HepG2 (cell line): Measurements from ENCODE around the gene HPCAL1. TPM values are rescaled to one million over a fixed set of nuclear protein-coding genes. Genes with fewer than 3 reads are reported as not detected.

Experiments
- ATAC-seq: fragments of 200-7000 bp; cut with Tn5 transposase; 3 replicates; pipeline ENCODE4 v1.9.1; 2020; ENCODE audit warnings: mild to moderate bottlenecking, moderate library complexity
- BruUV-seq: library from RNA; stranded (reverse); fragments of 400-500 nt; replicated peaks from 2 replicates; lab custom pipeline; 2021; lab: Mats Ljungman, UMichigan
- CTCF ChIA-PET: fragments of 300-600 bp; formaldehyde crosslinking; extraction: SDS; loops from one replicate; lab custom pipeline; 2021; ENCODE audit warnings: low total read pairs, inconsistent platforms, low intra/inter-chr PET ratio; lab: Yijun Ruan, JAX
- POLR2A ChIA-PET: fragments of 350-600 bp; sonication (Branson Sonifier 250); formaldehyde crosslinking; loops from one replicate; lab custom pipeline; 2020; ENCODE audit warnings: antibody characterized with exemption, inconsistent platforms; lab: Yijun Ruan, JAX
- DNase-seq: peaks from one replicate; pipeline ENCODE4 v3.0.0-alpha.2; 2015; ENCODE audit warnings: low spot score
- FAIRE-seq: peaks from 3 replicates; lab custom pipeline; 2011; peaks lifted over from hg19 to GRCh38; lab: Jason Lieb, UNC
- H2AFZ ChIP-seq: one replicate; pipeline ENCODE4 v1.6.1; 2011; ENCODE audit warnings: low read length, inconsistent platforms
- H3K27ac ChIP-seq: fragments of 300-600 bp; 3 replicates; pipeline ENCODE4 v1.8.0; 2011; ENCODE audit warnings: mixed run types, mild to moderate bottlenecking, mixed read lengths, low read length, inconsistent platforms; ENCODE audit not compliant: insufficient read depth; ENCODE audit errors: extremely low read length
- H3K27me3 ChIP-seq, 2 experiments: fragments of 200-600 bp in 1 of 2; 2 replicates in 1 of 2; 3 replicates in 1 of 2; pipeline versions ENCODE4 v1.6.0 to v1.8.0; 2011; ENCODE audit warnings: low read length in 2 of 2, mild to moderate bottlenecking in 2 of 2, moderate library complexity in 2 of 2, inconsistent platforms in 1 of 2; ENCODE audit not compliant: insufficient read depth in 2 of 2, control insufficient read depth in 1 of 2
- H3K36me3 ChIP-seq, 2 experiments: fragments of 200-600 bp in 1 of 2; replicated peaks in 1 of 2; 2 replicates in 1 of 2; 3 replicates in 1 of 2; pipeline versions ENCODE4 v1.5.1 to v1.8.0; 2011; ENCODE audit warnings: low read length in 2 of 2, inconsistent platforms in 1 of 2; ENCODE audit not compliant: insufficient read depth in 2 of 2, control insufficient read depth in 1 of 2
- H3K4me1 ChIP-seq: 2 replicates; pipeline ENCODE4 v1.5.1; 2012; ENCODE audit warnings: low read length, inconsistent platforms; ENCODE audit not compliant: insufficient read depth
- H3K4me2 ChIP-seq: 2 replicates; pipeline ENCODE4 v1.6.0; 2011; ENCODE audit warnings: low read depth, low read length, inconsistent platforms
- H3K4me3 ChIP-seq, 3 experiments: fragments of 200-600 bp in 1 of 3; sonication (generic), shearing (Covaris generic) in 1 of 3; replicated peaks in 1 of 3; 2 replicates each; pipeline ENCODE4 v1.5.1; 2011 to 2016; ENCODE audit warnings: low read length in 3 of 3, inconsistent platforms in 2 of 3, low read depth in 2 of 3, mild to moderate bottlenecking in 2 of 3, control low read depth in 1 of 3, mixed read lengths in 1 of 3; ENCODE audit not compliant: insufficient read depth in 1 of 3
- H3K79me2 ChIP-seq: one replicate; pipeline ENCODE4 v1.6.1; 2011; ENCODE audit warnings: low read length, inconsistent platforms; ENCODE audit not compliant: insufficient read depth
- H3K9ac ChIP-seq: 2 replicates; pipeline ENCODE4 v1.6.0; 2011; ENCODE audit warnings: mild to moderate bottlenecking, low read depth, low read length, inconsistent platforms; ENCODE audit not compliant: insufficient read depth
- H3K9me3 ChIP-seq: 2 replicates; pipeline ENCODE4 v1.5.1; 2012; ENCODE audit warnings: mild to moderate bottlenecking, low read length
- H4K20me1 ChIP-seq: 2 replicates; pipeline ENCODE4 v1.6.0; 2011; ENCODE audit warnings: inconsistent platforms, mild to moderate bottlenecking, low read length, moderate library complexity; ENCODE audit not compliant: insufficient read depth
- AHR ChIP-seq: IDR thresholded peaks from 2 replicates; pipeline ENCODE4 v1.6.1; 2018; ENCODE audit warnings: missing genetic modification reagents, missing compliant biosample characterization
- ATF4 ChIP-seq, 2 experiments: fragments of 450-650 bp in 1 of 2; sonication (generic) in 1 of 2; formaldehyde crosslinking; IDR thresholded peaks; 2 replicates each; pipeline versions ENCODE4 v1.5.0 to v1.8.0; 2020 to 2022; ENCODE audit warnings: mild to moderate bottlenecking in 1 of 2, missing genetic modification reagents in 1 of 2
- BCL6 ChIP-seq: IDR thresholded peaks from 2 replicates; pipeline ENCODE4 v1.6.1; 2016; ENCODE audit warnings: missing genetic modification reagents, missing compliant biosample characterization
- MED13 ChIP-seq: sonication (generic); formaldehyde crosslinking; IDR thresholded peaks from 2 replicates; pipeline ENCODE4 v1.5.0; 2020; ENCODE audit warnings: missing genetic modification reagents
- MXD3 ChIP-seq: IDR thresholded peaks from 2 replicates; pipeline ENCODE4 v1.6.1; 2016; ENCODE audit warnings: mild to moderate bottlenecking, missing biosample characterization, missing genetic modification reagents
- PRDM10 ChIP-seq: sonication (generic); formaldehyde crosslinking; IDR thresholded peaks from 2 replicates; pipeline ENCODE4 v1.4.0; 2020; ENCODE audit warnings: low read depth, missing genetic modification reagents
- SP5 ChIP-seq: IDR thresholded peaks from 2 replicates; pipeline ENCODE4 v1.6.1; 2016; ENCODE audit warnings: low read depth, borderline replicate concordance
- TCF7L2 ChIP-seq: IDR thresholded peaks from 2 replicates; pipeline ENCODE4 v1.6.1; 2011; ENCODE audit warnings: mild to moderate bottlenecking, low read depth, low read length, moderate library complexity
- ZNF256 ChIP-seq: sonication (generic); formaldehyde crosslinking; conservative IDR thresholded peaks from 2 replicates; pipeline ENCODE4 v1.4.0; 2020; ENCODE audit warnings: missing genetic modification reagents
- ZNF292 ChIP-seq: sonication (generic); formaldehyde crosslinking; IDR thresholded peaks from 2 replicates; pipeline ENCODE4 v1.8.1; 2022; ENCODE audit warnings: mild to moderate bottlenecking, low read depth, missing genetic modification reagents, borderline replicate concordance
- ZNF510 ChIP-seq: sonication (generic); formaldehyde crosslinking; IDR thresholded peaks from 2 replicates; pipeline ENCODE4 v1.4.0; 2020; ENCODE audit warnings: low read depth, mild to moderate bottlenecking, missing genetic modification reagents
- WGBS: methylation state at CpG from one replicate; pipeline ENCODE4 v1.1.6; 2017; ENCODE audit warnings: low lambda C conversion rate; 5-methylcytosine and 5-hydroxymethylcytosine counted together
- in situ Hi-C: cut with HindIII; loops from 2 replicates; pipeline ENCODE4 v1.10.0; 2017; ENCODE audit warnings: low pct_unique_long_range_greater_than_20kb; ENCODE audit not compliant: extremely low pct_ligation_motif_present
- intact Hi-C: fragments of 100-400 bp; cut with micrococcal nuclease; formaldehyde crosslinking; loops from one replicate; pipeline ENCODE4 v1.10.0; 2022; ENCODE audit not compliant: unreplicated experiment
- polyA plus RNA-seq, 8 experiments: library from polyadenylated mRNA; depleted of rRNA in 3 of 8; stranded (reverse) in 7 of 8; unstranded in 1 of 8; fragments of >200 nt; fragmentation: Illumina TruSeq in 4 of 8; extraction: Trizol in 4 of 8; gene quantifications; 2 replicates each; pipeline versions ENCODE4 v1.2.1 to v1.2.3, GENCODE V29; 2011 to 2016; ENCODE audit warnings: low read depth in 4 of 8, missing spikeins in 1 of 8, mixed read lengths in 1 of 8; ENCODE audit not compliant: insufficient read depth in 1 of 8
- total RNA-seq, 5 experiments: library from RNA; depleted of rRNA; stranded (reverse); fragments of >200 nt; fragmentation: Illumina TruSeq; extraction: Trizol; gene quantifications; 2 replicates each; pipeline ENCODE4 v1.2.3, GENCODE V29; 2016; ENCODE audit warnings: low read depth in 1 of 5
- TF ChIP-seq, protein P1 (sequence below): sonication (generic); formaldehyde crosslinking; IDR thresholded peaks from 2 replicates; pipeline ENCODE4 v1.9.0; 2022; ENCODE audit warnings: low read depth, missing genetic modification reagents

HPCAL1 gene
- total and polyA plus RNA-seq, 2 of the 13 experiments (the other 11 are each of a cell fraction or from before 2014, with no cell fraction given) = 29.5 to 29.9 TPM

DNA sequence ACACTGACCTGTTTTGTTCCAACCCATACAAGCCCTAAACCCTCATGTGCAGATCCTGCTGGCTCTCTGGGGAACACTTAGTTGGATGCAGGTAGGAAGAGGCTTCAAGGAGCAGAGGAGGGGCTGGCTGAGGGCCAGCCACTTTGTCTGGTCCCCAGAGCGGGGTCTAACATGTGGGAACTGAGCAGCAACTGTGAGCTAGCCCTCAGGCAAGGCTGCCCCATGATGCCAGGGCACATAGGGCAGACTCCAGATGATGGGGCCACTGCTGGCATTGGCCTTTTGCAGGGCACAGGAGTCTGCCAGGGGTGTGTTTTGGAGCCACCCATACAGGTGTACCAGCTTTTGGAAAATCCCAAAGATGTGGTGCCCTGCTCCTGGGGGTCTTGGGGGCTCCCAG lies 67.7 kb downstream of the HPCAL1 start:
- no peaks in the 10 kb centered on the region for H3K27me3 ChIP-seq
- no peak for ATAC-seq
- H3K4me1 ChIP-seq = peaks cover 57% of the 10 kb centered on the region
- DNase-seq = no peak
- BruUV-seq = no TSS peak
- ChIA-PET POLR2A (no interaction called here), CTCF (no interaction called here)
- H3K27ac ChIP-seq = no peak overlapping the region
- intact Hi-C loops (no loop called here), in situ Hi-C loops (no loop called here)
- peaks cover 0 to 3% of the 10 kb centered on the region in 2 experiments; a peak in 2 of 5 replicates for H3K36me3 ChIP-seq
- FAIRE-seq = no peak
- H3K9me3 ChIP-seq = no peaks in the 10 kb centered on the region
- no peak overlapping the region for H3K9ac ChIP-seq
- WGBS = 86% methylated on average over 1 of the region's 1 CpG
- H4K20me1 ChIP-seq = peaks cover 52% of the 10 kb centered on the region
- H3K4me3 ChIP-seq = no peak overlapping the region
- no peak overlapping the region for H2AFZ ChIP-seq
- no peak for TF ChIP-seq ZNF256 (CRISPR knock-in tag)
- TF ChIP-seq MED13 (CRISPR knock-in tag) = no peak
- TF ChIP-seq ZNF292 = no peak
- no peak for TF ChIP-seq ZNF510 (CRISPR knock-in tag)
- no peak for TF ChIP-seq SP5 (CRISPR knock-in tag)
- no peak for TF ChIP-seq MXD3 (CRISPR knock-in tag)
- TF ChIP-seq BCL6 (CRISPR knock-in tag) = no peak
- peaks cover 16% of the 10 kb centered on the region for H3K79me2 ChIP-seq
- no peak overlapping the region for H3K4me2 ChIP-seq

DNA sequence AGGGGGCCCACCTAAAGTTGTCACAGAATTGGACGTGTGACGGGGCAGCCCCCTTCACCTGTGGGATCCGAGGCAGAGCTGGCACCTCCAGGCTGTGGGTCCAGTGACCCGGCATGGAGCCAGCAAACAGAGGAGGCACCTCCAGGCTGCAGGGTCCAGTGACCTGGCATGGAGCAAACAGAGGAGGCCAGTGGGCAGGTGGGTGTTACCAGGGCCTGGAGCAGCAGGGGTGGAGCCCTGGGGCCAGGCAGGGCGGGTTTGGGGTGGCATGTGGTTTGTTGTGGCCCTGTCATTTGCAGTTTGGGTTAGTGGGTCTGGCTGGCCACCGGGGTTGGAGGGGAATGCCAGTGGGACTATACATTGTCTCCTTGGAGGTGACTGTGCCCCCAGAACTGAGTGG lies 68.2 kb downstream of the HPCAL1 start:
- no peak for DNase-seq
- no peaks in the 10 kb centered on the region for H3K27me3 ChIP-seq
- H3K4me3 ChIP-seq = no peak overlapping the region
- intact Hi-C loops (no loop called here), in situ Hi-C loops (no loop called here)
- BruUV-seq = no TSS peak
- H3K27ac ChIP-seq = no peak overlapping the region
- H3K36me3 ChIP-seq = peaks cover 0 to 3% of the 10 kb centered on the region in 2 experiments; a peak in 2 of 5 replicates
- H3K79me2 ChIP-seq = peaks cover 16% of the 10 kb centered on the region
- POLR2A ChIA-PET = no interaction called here
- peaks cover 46% of the 10 kb centered on the region for H4K20me1 ChIP-seq
- no peak overlapping the region for H3K4me2 ChIP-seq
- FAIRE-seq = no peak
- no peaks in the 10 kb centered on the region for H3K9me3 ChIP-seq
- 89% methylated on average over 5 of the region's 6 CpGs for WGBS
- no peak for ATAC-seq
- H3K9ac ChIP-seq = no peak overlapping the region
- no peak overlapping the region for H2AFZ ChIP-seq
- peaks cover 52% of the 10 kb centered on the region for H3K4me1 ChIP-seq
- TF ChIP-seq ATF4 (CRISPR knock-in tag; IDR thresholded peaks at IDR 0.05) = no peak
- TF ChIP-seq PRDM10 (CRISPR knock-in tag) = no peak
- TF ChIP-seq, protein P1, sequence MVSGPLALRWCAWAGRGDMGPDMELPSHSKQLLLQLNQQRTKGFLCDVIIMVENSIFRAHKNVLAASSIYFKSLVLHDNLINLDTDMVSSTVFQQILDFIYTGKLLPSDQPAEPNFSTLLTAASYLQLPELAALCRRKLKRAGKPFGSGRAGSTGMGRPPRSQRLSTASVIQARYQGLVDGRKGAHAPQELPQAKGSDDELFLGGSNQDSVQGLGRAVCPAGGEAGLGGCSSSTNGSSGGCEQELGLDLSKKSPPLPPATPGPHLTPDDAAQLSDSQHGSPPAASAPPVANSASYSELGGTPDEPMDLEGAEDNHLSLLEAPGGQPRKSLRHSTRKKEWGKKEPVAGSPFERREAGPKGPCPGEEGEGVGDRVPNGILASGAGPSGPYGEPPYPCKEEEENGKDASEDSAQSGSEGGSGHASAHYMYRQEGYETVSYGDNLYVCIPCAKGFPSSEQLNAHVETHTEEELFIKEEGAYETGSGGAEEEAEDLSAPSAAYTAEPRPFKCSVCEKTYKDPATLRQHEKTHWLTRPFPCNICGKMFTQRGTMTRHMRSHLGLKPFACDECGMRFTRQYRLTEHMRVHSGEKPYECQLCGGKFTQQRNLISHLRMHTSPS (CRISPR knock-in tag) = 0 out of 2 replicates have a peak, but pooled peaks have one; percentile 31
- TF ChIP-seq TCF7L2 = no peak
- TF ChIP-seq AHR (CRISPR knock-in tag) = no peak
- TF ChIP-seq, all 625 proteins: peak for 1
- CTCF ChIA-PET = no interaction called here
